DND-41 (cell line): ENCODE measurements around the gene C21orf91.

ENCODE experiments used
- ATAC-seq: fragments of 200-7000 bp; cut with Tn5 transposase; 3 replicates; pipeline ENCODE4 v1.9.1; 2021; ENCODE audit warnings: low read depth; ENCODE audit not compliant: insufficient read depth
- DNase-seq: peaks from one replicate; pipeline ENCODE4 v3.0.0-alpha.2; 2020
- H2AFZ ChIP-seq: 2 replicates; pipeline ENCODE4 v1.6.0; 2012; ENCODE audit warnings: low read depth, low read length
- H3K27ac ChIP-seq: 2 replicates; pipeline ENCODE4 v1.5.1; 2012; ENCODE audit warnings: low read length, inconsistent platforms
- H3K27me3 ChIP-seq: fragments of 200-600 bp; sonication (generic); 2 replicates; pipeline ENCODE4 v1.6.0; 2012; ENCODE audit warnings: low read length, mild to moderate bottlenecking, inconsistent platforms; ENCODE audit not compliant: insufficient read depth, poor library complexity
- H3K36me3 ChIP-seq: 2 replicates; pipeline ENCODE4 v1.5.1; 2012; ENCODE audit warnings: low read length, inconsistent platforms; ENCODE audit not compliant: insufficient read depth
- H3K4me1 ChIP-seq: 2 replicates; pipeline ENCODE4 v1.5.1; 2012; ENCODE audit warnings: mild to moderate bottlenecking, low read length; ENCODE audit not compliant: insufficient read depth
- H3K4me2 ChIP-seq: 2 replicates; pipeline ENCODE4 v1.6.0; 2012; ENCODE audit warnings: mild to moderate bottlenecking, moderate library complexity, low read length, inconsistent platforms; ENCODE audit not compliant: insufficient read depth
- H3K4me3 ChIP-seq, 2 experiments: fragments of 200-600 bp in 1 of 2; shearing (Covaris generic) in 1 of 2; 2 replicates each; pipeline ENCODE4 v1.5.1; 2012 to 2016; ENCODE audit warnings: inconsistent platforms in 2 of 2, low read length in 2 of 2, mild to moderate bottlenecking in 2 of 2, low read depth in 1 of 2, moderate library complexity in 1 of 2
- H3K79me2 ChIP-seq: 2 replicates; pipeline ENCODE4 v1.6.0; 2012; ENCODE audit warnings: low read length, inconsistent platforms; ENCODE audit not compliant: insufficient read depth
- H3K9ac ChIP-seq: 2 replicates; pipeline ENCODE4 v1.6.0; 2012; ENCODE audit warnings: low read depth, mild to moderate bottlenecking, inconsistent platforms, low read length, moderate library complexity
- H3K9me3 ChIP-seq: 2 replicates; pipeline ENCODE4 v1.5.1; 2012; ENCODE audit warnings: low read length, moderate library complexity, mild to moderate bottlenecking, inconsistent platforms; ENCODE audit not compliant: insufficient read depth, severe bottlenecking
- H4K20me1 ChIP-seq: 2 replicates; pipeline ENCODE4 v1.6.0; 2012; ENCODE audit warnings: low read length; ENCODE audit not compliant: insufficient read depth
- CTCF ChIP-seq: IDR thresholded peaks from 2 replicates; pipeline ENCODE4 v1.5.1; 2012; ENCODE audit warnings: borderline replicate concordance, low read length, moderate library complexity, mild to moderate bottlenecking; ENCODE audit not compliant: poor library complexity, severe bottlenecking; ENCODE audit errors: extremely low read depth
- EZH2 ChIP-seq: IDR thresholded peaks from 3 replicates; pipeline ENCODE4 v1.6.1; 2012; ENCODE audit warnings: borderline replicate concordance, low read depth, mild to moderate bottlenecking, moderate library complexity, low read length, inconsistent platforms; ENCODE audit not compliant: severe bottlenecking

The C21orf91 gene

DNA sequence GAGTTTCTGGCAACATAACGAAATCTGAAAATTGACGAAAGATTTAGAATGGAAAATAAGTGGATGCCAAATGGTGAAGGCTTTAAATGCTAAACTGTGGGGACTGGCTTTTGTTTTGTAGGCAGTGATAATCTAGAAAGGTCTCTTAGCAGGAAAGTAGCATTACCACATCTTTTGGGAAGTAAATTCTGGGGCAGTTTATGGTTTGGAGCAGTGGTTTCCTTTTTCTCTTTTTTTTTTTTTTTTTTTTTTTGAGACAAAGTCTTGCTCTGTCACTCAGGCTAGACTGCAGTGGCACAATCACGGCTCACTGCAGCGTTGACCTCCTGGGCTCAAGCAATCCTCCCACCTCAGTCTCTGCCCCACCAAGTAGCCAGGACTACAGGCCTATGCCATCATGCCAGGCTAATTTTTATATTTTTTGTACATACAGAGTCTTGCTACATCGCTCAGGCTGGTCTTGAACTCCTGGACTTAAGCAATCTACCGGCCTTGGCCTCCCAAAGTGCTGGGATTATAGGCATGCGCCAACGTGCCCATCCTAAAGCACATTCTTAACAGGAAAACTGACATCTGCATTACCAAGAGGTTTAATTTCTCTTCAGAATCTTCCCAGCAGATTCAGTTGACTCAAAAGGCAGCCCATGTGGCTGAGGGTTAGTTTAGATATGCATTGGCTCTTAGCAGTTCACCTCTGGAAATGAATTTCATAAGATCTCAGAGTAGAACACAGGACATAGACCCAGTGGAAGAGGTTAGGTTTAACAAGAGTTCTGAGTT, 32.9 kb downstream of the C21orf91 start:
- no peak overlapping the region for H3K4me3 ChIP-seq
- H3K9ac ChIP-seq: no peak overlapping the region
- H4K20me1 ChIP-seq: no peaks in the 10 kb centered on the region
- H2AFZ ChIP-seq: no peak overlapping the region
- H3K4me1 ChIP-seq: peaks cover 17% of the 10 kb centered on the region
- H3K27ac ChIP-seq: no peak overlapping the region
- TF ChIP-seq EZH2: no peak
- no peak for TF ChIP-seq CTCF
- H3K27me3 ChIP-seq: no peaks in the 10 kb centered on the region
- DNase-seq (no peak), ATAC-seq (no peak)
- no peaks in the 10 kb centered on the region for H3K79me2 ChIP-seq
- peaks cover 31% of the 10 kb centered on the region for H3K36me3 ChIP-seq
- H3K4me2 ChIP-seq: no peak overlapping the region
- H3K9me3 ChIP-seq: no peaks in the 10 kb centered on the region

GRCh38 chr21:17785403-17785788, 33.8 kb downstream of the C21orf91 start:
- DNase-seq: no peak
- peaks cover 26% of the 10 kb centered on the region for H3K36me3 ChIP-seq
- H3K9me3 ChIP-seq: no peaks in the 10 kb centered on the region
- no peak for TF ChIP-seq CTCF
- no peak for TF ChIP-seq EZH2
- no peak overlapping the region for H3K9ac ChIP-seq
- ATAC-seq: no peak
- H2AFZ ChIP-seq: no peak overlapping the region
- no peak overlapping the region for H3K4me3 ChIP-seq
- no peaks in the 10 kb centered on the region for H3K79me2 ChIP-seq
- peaks cover 17% of the 10 kb centered on the region for H3K4me1 ChIP-seq
- H3K27me3 ChIP-seq: no peaks in the 10 kb centered on the region
- no peaks in the 10 kb centered on the region for H4K20me1 ChIP-seq
- no peak overlapping the region for H3K4me2 ChIP-seq
- H3K27ac ChIP-seq: no peak overlapping the region

DNA sequence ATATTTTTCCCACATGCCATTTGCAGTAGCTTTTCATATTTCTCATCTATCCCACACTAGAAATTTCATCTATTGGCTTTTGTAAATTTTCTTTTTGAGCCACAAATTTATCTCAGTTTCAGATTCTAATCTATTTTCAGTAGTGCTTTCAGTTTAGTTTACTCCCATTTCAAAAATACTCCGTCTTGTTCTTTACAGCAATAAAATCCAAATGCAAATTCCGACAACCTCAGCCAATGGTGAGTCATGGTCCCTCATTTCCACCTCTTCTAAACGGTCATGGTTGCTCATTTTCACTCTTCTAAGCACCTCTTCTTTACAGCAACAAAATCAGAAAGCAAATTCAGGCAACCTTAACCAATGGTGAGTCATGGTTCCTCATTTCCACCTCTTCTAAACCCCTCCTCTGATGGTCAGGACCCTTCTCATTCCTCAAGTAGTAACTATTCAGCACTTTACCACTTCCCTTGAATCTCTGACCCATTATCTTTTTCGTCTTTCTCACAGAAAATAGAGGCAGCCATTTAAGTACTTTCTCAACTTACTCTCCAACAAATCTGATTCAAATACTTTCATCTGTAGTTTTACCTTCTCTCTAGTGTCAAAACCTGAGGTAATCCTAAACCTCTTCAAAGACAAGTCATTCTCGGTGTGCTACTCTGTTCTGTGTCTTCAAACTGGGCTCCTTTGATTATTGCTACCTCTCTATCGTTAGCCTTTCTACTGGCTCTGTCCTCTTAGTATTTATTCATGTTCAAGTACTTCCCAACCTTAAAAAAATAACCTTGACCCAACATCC, 34.4 kb downstream of the C21orf91 start:
- Histone ChIP-seq H3K79me2 (no peaks in the 10 kb centered on the region), H4K20me1 (no peaks in the 10 kb centered on the region), H3K27me3 (no peaks in the 10 kb centered on the region), H3K4me2 (no peak overlapping the region), H3K4me1 (peaks cover 17% of the 10 kb centered on the region), H3K4me3 (no peak overlapping the region), H3K27ac (no peak overlapping the region), H3K9ac (no peak overlapping the region), H3K36me3 (peaks cover 26% of the 10 kb centered on the region), H3K9me3 (no peaks in the 10 kb centered on the region), H2AFZ (no peak overlapping the region)
- ATAC-seq (no peak), DNase-seq (no peak)
- TF ChIP-seq CTCF (no peak), EZH2 (no peak)
